Endothelial cell (in vitro differentiated cells): ENCODE data around the gene NDUFS7. TPM values are rescaled to one million over a fixed set of nuclear protein-coding genes. Genes with fewer than 3 reads are reported as not detected.

Experiments used
- DNase-seq: peaks from one replicate; pipeline ENCODE4 v3.0.0; 2021; ENCODE audit warnings: low spot score
- H3K27ac Mint-ChIP-seq: one replicate; pipeline ENCODE4 v1.8.0; 2021; ENCODE audit warnings: mixed read lengths, inconsistent platforms; ENCODE audit not compliant: unreplicated experiment
- H3K27me3 Mint-ChIP-seq: one replicate; pipeline ENCODE4 v1.8.0; 2021; ENCODE audit warnings: mild to moderate bottlenecking, moderate library complexity, mixed read lengths, inconsistent platforms; ENCODE audit not compliant: unreplicated experiment
- H3K36me3 Mint-ChIP-seq: one replicate; pipeline ENCODE4 v1.8.0; 2021; ENCODE audit warnings: mild to moderate bottlenecking, low read depth, mixed read lengths, inconsistent platforms; ENCODE audit not compliant: unreplicated experiment
- H3K4me1 Mint-ChIP-seq: one replicate; pipeline ENCODE4 v1.8.0; 2021; ENCODE audit warnings: mild to moderate bottlenecking, mixed read lengths, inconsistent platforms; ENCODE audit not compliant: unreplicated experiment
- H3K4me3 Mint-ChIP-seq: one replicate; pipeline ENCODE4 v1.8.0; 2021; ENCODE audit warnings: mild to moderate bottlenecking, mixed read lengths, inconsistent platforms; ENCODE audit not compliant: unreplicated experiment
- H3K9me3 Mint-ChIP-seq: one replicate; pipeline ENCODE4 v1.8.0; 2021; ENCODE audit warnings: mixed read lengths, inconsistent platforms; ENCODE audit not compliant: unreplicated experiment
- total RNA-seq: library from RNA; stranded (reverse); fragmentation: NEBNext Ultra II Directional; extraction: Animal tissue kit (Norgen Biotek cat#: 25700); gene quantifications from one replicate; pipeline ENCODE4 v1.2.1, GENCODE V29; 2021; ENCODE audit not compliant: unreplicated experiment
- TF ChIP-seq, protein P1 (sequence below): fragments of 200-600 bp; sonication (generic); IDR thresholded peaks from one replicate; pipeline ENCODE4 v1.5.0; 2021; ENCODE audit warnings: antibody characterized with exemption; ENCODE audit not compliant: unreplicated experiment

NDUFS7 gene
- total RNA-seq, 1 donor from 2014 or later, result 84.0 TPM

DNA sequence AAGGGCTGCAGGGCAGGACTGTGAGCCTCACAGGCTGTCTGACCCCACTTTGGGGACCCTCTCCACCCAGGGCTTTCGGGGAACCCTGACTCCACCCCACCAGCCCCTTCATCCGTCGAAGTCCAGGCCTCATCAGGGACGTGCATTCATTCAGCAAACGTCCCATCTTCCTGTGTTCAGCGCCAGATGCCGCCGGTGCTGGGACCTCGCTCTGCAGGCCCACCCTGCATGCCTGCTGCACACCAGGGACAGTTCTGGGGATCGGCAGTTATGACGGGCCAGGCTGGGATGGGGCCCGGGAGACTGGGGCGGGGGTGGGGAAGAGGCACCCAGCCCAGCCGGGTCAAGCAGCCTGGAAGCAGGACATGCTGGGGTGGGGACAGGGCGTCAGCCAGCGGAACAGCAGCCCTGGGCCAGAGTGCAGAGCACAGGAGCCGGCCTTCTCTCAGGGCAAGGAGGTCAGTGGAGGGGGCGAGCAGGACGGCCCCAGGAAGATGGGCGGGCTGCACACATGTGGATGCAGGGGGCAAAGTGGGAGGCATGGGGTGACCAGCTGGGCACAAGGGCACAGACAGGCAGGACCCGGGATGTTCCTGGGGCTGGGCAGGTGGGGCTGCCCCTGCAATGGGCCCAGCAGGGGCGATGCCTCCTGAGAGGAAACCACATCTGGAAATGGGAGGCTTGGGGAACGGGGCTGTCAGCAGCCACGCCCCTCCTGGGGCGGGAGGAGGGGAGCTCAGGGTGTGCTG, 12.5 kb downstream of the NDUFS7 start:
- peaks cover 7% of the 10 kb centered on the region for H3K36me3 Mint-ChIP-seq
- H3K4me3 Mint-ChIP-seq, result no peak overlapping the region
- H3K27ac Mint-ChIP-seq, result no peak overlapping the region
- TF ChIP-seq, protein P1, sequence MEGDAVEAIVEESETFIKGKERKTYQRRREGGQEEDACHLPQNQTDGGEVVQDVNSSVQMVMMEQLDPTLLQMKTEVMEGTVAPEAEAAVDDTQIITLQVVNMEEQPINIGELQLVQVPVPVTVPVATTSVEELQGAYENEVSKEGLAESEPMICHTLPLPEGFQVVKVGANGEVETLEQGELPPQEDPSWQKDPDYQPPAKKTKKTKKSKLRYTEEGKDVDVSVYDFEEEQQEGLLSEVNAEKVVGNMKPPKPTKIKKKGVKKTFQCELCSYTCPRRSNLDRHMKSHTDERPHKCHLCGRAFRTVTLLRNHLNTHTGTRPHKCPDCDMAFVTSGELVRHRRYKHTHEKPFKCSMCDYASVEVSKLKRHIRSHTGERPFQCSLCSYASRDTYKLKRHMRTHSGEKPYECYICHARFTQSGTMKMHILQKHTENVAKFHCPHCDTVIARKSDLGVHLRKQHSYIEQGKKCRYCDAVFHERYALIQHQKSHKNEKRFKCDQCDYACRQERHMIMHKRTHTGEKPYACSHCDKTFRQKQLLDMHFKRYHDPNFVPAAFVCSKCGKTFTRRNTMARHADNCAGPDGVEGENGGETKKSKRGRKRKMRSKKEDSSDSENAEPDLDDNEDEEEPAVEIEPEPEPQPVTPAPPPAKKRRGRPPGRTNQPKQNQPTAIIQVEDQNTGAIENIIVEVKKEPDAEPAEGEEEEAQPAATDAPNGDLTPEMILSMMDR, result no peak
- H3K4me1 Mint-ChIP-seq, result no peaks in the 10 kb centered on the region
- H3K27me3 Mint-ChIP-seq, result peaks cover 13% of the 10 kb centered on the region
- no peaks in the 10 kb centered on the region for H3K9me3 Mint-ChIP-seq
- no peak for DNase-seq

DNA sequence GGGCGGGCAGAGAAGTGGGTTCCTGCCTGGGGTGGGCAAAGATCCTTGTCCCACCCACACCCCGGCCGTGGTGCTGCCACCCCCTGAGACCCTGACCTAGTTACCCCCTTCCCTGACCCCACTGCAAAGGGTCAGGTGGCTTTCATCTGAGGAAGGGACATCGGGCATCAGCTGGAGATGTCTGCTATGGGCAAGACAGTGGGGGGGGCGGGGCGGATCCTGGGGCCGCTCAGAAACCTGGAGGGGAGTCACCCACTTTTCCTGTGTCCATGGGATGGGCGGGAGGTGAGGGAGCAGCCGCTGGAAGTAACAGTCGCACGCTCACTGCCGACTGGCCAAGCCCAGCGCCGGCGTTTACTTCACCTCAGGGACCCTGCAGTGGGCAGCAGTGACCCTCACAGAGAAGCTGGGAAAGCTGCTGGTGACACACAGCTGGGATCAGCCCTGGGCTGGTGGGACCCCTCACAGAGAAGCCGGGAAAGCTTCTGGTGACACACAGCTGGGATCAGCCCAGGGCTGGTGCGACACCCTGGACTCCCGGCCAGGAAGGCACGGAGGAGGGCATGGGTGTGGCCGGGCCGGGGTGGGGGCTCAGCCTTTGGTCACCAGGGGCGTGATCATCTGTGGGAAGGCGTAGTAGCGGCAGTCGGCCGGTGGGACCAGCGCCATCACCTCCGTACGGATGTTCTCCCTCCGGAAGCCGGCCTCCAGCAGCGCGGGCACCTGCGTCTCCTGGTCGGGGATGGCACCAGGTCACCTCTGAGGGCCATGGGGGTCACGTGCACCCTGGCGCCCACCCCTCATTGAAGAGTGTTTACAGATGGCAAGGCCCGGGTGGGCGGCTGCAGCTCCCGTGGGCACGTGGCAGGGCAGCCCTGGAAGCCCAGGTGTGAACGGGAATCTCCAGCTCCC, 13.3 kb downstream of the NDUFS7 start:
- no peaks in the 10 kb centered on the region for H3K9me3 Mint-ChIP-seq
- no peak overlapping the region for H3K27ac Mint-ChIP-seq
- no peak overlapping the region for H3K4me3 Mint-ChIP-seq
- H3K27me3 Mint-ChIP-seq, result peaks cover 15% of the 10 kb centered on the region
- peaks cover 5% of the 10 kb centered on the region for H3K36me3 Mint-ChIP-seq
- TF ChIP-seq, protein P1, result no peak
- no peak for DNase-seq
- no peaks in the 10 kb centered on the region for H3K4me1 Mint-ChIP-seq

DNA sequence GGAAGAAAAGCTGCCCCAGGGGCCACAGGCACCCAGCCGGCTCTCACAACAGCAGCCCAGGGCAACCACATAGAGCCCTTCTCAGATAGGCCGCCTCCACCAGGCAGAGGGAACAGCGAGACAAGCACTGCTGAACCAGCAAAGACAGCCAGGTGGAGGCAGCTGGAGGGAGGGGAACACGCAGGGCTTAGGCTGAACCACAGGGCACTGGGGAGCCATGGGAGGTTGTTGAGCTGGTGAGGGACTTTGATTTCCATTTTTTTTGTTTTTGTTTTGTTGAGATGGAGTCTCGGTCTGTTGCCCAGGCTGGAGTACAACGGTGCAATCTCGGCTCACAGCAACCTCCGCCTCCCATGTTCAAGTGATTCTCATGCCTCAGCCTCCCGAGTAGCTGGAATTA, 14.1 kb downstream of the NDUFS7 start:
- Mint-ChIP-seq H3K27ac (no peak overlapping the region), H3K27me3 (peaks cover 19% of the 10 kb centered on the region), H3K9me3 (no peaks in the 10 kb centered on the region), H3K4me3 (no peak overlapping the region), H3K36me3 (no peaks in the 10 kb centered on the region), H3K4me1 (peaks cover 4% of the 10 kb centered on the region)
- TF ChIP-seq, protein P1, result no peak
- DNase-seq, result no peak

DNA sequence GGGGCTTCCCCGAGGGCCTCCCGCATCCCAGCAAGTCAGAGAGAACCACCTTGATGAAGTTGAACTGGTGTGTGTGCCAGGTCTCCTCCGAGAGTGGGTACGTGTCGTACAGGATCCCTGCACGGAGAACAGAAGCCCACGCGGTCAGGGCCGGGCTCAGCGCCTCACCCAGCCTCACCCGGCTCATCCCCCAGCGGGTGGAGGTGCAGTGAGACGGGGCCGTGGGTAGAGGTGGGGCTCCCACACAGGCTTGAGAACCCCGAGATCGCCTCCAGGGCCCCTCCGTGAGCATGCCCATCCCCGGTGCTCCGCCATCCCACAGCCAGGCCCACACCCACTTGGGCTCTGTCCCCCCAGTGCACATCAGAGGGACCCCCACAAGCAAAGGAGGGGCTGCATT, 15.4 kb downstream of the NDUFS7 start:
- no peaks in the 10 kb centered on the region for H3K36me3 Mint-ChIP-seq
- peaks cover 18% of the 10 kb centered on the region for H3K27me3 Mint-ChIP-seq
- H3K4me1 Mint-ChIP-seq, result peaks cover 5% of the 10 kb centered on the region
- H3K4me3 Mint-ChIP-seq, result no peak overlapping the region
- DNase-seq, result no peak
- H3K9me3 Mint-ChIP-seq, result no peaks in the 10 kb centered on the region
- TF ChIP-seq, protein P1, result no peak
- no peak overlapping the region for H3K27ac Mint-ChIP-seq
